ENCODE data around the gene ZNF444. TPM values are rescaled to one million over a fixed set of nuclear protein-coding genes. Genes with fewer than 3 reads are reported as not detected.
"Not testable (repeated sequence)": the region's sequence is repeated elsewhere in the genome, so short reads cannot be mapped to it uniquely, and the experiment has no call there.

ZNF444 gene
- total RNA-seq, 3 donors from 2014 or later = 28.2 to 48.3 (median 29.6) TPM

DNA sequence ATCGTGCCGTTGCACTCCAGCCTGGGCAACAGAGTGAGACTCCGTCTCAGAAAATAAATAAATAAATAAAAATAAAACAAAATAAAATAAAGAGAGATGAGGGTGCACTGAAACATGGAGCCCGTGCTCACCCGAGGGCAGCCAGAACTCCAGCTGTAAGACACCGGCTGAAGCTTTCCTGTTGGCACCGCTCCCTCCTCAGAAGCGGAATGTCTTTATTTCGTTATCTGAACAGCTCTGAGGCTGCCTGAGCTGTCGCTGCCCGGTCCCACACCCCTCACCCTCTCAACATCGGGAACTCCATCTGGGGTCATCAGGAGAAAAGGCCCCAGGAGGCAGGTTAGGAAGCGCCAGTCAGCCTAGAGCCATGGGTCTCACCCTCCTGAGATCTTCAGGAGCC is 44.4 kb upstream of the ZNF444 start:
- Histone ChIP-seq H3K36me3 (ENCODE audit: low read depth) (peaks cover 6% of the 10 kb centered on the region), H3K4me3 (no peak overlapping the region), H3K4me1 (ENCODE audit: low read depth) (no peaks in the 10 kb centered on the region), H3K9me3 (no peaks in the 10 kb centered on the region)
- DNase-seq (peak in 1 of 3 donors; percentile 25), ATAC-seq (no peak)
- TF ChIP-seq, protein P1, sequence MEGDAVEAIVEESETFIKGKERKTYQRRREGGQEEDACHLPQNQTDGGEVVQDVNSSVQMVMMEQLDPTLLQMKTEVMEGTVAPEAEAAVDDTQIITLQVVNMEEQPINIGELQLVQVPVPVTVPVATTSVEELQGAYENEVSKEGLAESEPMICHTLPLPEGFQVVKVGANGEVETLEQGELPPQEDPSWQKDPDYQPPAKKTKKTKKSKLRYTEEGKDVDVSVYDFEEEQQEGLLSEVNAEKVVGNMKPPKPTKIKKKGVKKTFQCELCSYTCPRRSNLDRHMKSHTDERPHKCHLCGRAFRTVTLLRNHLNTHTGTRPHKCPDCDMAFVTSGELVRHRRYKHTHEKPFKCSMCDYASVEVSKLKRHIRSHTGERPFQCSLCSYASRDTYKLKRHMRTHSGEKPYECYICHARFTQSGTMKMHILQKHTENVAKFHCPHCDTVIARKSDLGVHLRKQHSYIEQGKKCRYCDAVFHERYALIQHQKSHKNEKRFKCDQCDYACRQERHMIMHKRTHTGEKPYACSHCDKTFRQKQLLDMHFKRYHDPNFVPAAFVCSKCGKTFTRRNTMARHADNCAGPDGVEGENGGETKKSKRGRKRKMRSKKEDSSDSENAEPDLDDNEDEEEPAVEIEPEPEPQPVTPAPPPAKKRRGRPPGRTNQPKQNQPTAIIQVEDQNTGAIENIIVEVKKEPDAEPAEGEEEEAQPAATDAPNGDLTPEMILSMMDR (IDR thresholded peaks at IDR 0.05) = no peak
- intact Hi-C loops (cut with DNase I, micrococcal nuclease) = no loop called here

DNA sequence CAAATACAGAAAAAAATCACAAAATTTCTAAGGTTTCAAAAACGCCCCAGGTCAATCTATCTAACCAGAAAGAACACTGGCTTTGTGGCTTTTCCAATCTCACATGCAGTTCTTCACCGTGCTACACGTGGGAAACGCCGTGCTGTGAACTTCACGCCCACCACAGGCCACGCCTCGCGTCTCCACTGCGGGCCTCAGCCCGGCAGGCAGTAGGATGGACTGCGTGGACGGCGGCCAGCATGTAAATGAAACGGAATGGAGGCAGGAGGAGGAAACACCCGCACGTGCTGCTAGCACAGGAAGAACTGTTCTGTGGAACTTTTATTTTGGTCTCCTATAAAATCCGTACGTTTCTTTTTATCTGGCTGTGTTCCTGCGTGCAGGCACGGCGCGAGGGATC is 43.8 kb upstream of the ZNF444 start:
- DNase-seq = peak in 1 of 3 donors; percentile 41
- no peak overlapping the region for H3K4me3 ChIP-seq
- H3K4me1 ChIP-seq (ENCODE audit: low read depth) = no peaks in the 10 kb centered on the region
- H3K9me3 ChIP-seq = no peaks in the 10 kb centered on the region
- TF ChIP-seq, protein P1 (IDR thresholded peaks at IDR 0.05) = no peak
- H3K36me3 ChIP-seq (ENCODE audit: low read depth) = peaks cover 6% of the 10 kb centered on the region
- intact Hi-C loops (cut with DNase I, micrococcal nuclease) = no loop called here
- ATAC-seq = no peak

DNA sequence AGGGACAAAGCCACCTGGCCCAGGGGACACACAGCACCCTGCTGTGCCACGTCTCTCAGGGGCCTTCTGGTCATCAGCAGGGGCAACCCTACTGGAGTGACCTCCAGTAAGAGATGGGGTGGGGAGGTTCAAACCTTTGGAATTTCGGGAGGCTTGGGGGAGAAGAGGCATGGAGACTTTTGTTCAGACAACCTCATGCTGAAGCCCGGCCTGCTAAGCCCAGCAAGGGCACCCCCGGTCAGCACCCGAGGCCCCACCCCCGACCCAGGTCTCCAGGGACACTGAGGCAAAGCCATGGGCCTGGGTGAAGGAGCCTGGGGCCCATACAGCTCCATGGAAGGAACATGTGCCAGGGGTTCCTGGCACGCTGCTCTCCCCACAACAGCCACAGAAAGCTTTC is 43.3 kb upstream of the ZNF444 start:
- Histone ChIP-seq H3K4me1 (ENCODE audit: low read depth) (no peaks in the 10 kb centered on the region), H3K36me3 (ENCODE audit: low read depth) (peaks cover 6% of the 10 kb centered on the region), H3K4me3 (no peak overlapping the region), H3K9me3 (no peaks in the 10 kb centered on the region)
- DNase-seq (no peak), ATAC-seq (no peak)
- intact Hi-C loops (cut with DNase I, micrococcal nuclease) = no loop called here
- TF ChIP-seq, protein P1 (IDR thresholded peaks at IDR 0.05) = no peak

DNA sequence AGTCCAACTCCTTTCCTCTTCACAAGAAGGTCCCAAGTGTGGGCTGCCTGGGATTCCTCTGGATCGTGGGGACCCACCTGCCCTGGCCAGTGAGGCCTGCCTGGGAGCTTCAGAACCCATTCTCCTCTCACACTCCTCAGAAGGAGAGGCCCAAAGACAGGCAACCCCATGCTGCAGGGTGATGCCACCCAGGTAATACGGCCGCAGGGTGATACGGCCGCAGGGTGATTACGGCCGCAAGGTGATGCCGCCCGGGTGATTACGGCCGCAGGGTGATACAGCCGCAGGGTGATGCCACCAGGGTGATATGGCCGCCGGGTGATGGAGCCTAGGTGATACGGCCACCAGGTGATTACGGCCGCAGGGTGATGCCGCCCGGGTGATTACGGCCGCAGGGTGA is 42.9 kb upstream of the ZNF444 start:
- H3K9me3 ChIP-seq; DNase-seq; ATAC-seq; intact Hi-C loops (cut with DNase I, micrococcal nuclease); H3K36me3 ChIP-seq (ENCODE audit: low read depth); H3K4me1 ChIP-seq (ENCODE audit: low read depth); H3K4me3 ChIP-seq: not testable (repeated sequence)

DNA sequence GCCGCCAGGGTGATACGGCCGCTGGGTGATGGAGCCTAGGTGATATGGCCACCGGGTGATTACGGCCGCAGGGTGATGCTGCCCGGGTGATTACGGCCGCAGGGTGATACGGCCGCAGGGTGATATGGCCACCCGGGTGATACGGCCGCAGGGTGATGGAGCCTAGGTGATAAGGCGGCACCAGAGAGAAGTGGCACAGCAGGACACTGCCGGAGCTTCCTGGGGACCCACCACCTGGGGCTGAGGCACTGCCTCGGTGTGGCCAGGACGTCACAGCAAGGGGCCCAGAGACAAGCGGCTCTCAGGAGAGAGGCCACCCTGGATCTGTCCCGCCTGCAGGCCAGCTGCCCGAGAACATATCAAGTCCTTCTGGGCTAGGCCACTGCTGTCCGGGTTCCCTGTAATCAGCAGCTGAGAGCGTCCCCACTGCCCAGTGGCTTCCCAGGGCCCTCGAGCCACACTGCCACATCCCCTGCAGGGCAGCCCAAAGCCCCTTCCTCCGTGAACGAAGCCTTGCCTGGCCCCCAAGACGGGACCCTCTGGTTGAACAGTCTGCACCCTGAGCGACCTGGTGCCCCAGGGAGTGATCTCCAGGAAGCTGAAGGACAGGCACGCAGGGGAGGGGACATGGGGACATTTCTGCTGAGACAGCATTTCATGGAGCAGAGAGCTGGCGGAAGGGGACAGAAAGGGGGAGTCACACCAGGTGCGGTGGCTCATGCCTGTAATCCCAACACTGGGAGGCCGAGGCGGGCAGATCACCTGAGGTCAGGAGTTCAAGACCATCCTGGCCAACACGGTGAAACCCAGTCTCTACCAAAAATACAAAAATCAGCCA is 42.1 kb upstream of the ZNF444 start:
- Histone ChIP-seq H3K36me3 (ENCODE audit: low read depth) (peaks cover 6% of the 10 kb centered on the region), H3K4me1 (ENCODE audit: low read depth) (no peaks in the 10 kb centered on the region), H3K4me3 (no peak overlapping the region), H3K9me3 (no peaks in the 10 kb centered on the region)
- intact Hi-C loops (cut with DNase I, micrococcal nuclease) = no loop called here
- DNase-seq (peak in 1 of 3 donors; percentile 49), ATAC-seq (no peak)
- TF ChIP-seq, protein P1 (IDR thresholded peaks at IDR 0.05) = no peak

DNA sequence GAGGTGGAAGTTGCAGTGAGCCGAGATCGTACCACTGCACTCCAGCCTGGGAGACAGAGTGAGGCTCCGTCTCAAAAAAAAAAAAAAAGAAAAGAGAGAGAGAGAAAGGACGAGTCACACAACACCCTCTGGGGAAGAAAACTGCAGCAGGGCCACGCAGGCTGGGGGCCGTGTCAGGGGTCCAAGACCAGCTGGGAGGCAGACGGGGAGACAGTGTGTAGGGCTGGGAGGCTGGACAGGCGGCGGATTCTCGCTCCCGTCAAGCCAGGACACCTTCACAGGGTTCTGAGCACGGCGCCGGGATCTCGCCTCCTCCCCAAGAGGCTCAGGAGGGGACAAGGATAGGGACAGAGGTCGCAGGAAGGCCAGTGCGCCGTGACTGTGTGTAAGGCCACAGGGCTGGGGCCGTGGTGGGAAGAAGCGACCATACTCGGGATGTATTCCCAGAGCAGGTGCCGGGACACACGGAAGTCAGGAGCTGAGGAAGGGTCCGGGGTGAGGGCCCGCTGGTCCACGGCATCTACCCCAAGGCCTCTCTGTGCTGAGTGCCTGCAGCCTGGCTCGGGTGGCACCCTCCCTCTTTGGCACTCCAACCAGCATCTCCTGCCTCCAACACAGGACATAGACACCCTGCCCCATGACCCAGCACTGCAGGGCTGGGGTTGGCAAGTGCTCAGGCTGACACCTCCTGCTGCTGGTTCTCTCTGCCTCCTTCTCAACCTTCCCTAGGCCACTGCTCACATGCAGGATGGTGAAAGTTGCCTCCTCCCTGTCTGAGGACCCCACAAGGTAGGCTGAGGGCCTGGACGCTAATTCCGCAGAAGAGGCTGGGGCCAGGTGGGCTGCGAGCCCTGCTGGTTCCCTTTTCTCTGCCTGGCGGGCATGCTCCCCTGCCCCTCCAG is 41.2 kb upstream of the ZNF444 start:
- peaks cover 6% of the 10 kb centered on the region for H3K36me3 ChIP-seq (ENCODE audit: low read depth)
- no peaks in the 10 kb centered on the region for H3K9me3 ChIP-seq
- TF ChIP-seq, protein P1 (IDR thresholded peaks at IDR 0.05) = no peak
- H3K4me1 ChIP-seq (ENCODE audit: low read depth) = no peaks in the 10 kb centered on the region
- no peak overlapping the region for H3K4me3 ChIP-seq
- no peak for ATAC-seq
- DNase-seq = peak in 1 of 3 donors; percentile 52
- intact Hi-C loops (cut with DNase I, micrococcal nuclease) = no loop called here
